GM23338 (cell line): ENCODE results near the gene TDRD7. TPM values are rescaled to one million over a fixed set of nuclear protein-coding genes. Genes with fewer than 3 reads are reported as not detected.

Experiments used
- ATAC-seq: fragments of 200-7000 bp; cut with Tn5 transposase; 3 replicates; pipeline ENCODE4 v1.9.1; 2020
- DNase-seq: peaks from one replicate; pipeline ENCODE4 v3.0.0-alpha.2; 2015; ENCODE audit warnings: low spot score
- H2AFZ ChIP-seq: fragments of 200-600 bp; sonication (generic); 2 replicates; pipeline ENCODE4 v1.8.0; 2016; ENCODE audit warnings: antibody characterized with exemption, mild to moderate bottlenecking, moderate library complexity
- H3F3A ChIP-seq: fragments of 200-600 bp; sonication (generic); replicated peaks from 2 replicates; pipeline ENCODE4 v1.8.0; 2017; ENCODE audit warnings: antibody characterized with exemption, mixed run types, low read depth
- H3K27ac ChIP-seq: fragments of 200-600 bp; sonication (generic); 2 replicates; pipeline ENCODE4 v1.6.1; 2016; ENCODE audit warnings: low read depth
- H3K27me3 ChIP-seq: fragments of 200-600 bp; sonication (generic); 2 replicates; pipeline ENCODE4 v1.8.0; 2016; ENCODE audit warnings: mild to moderate bottlenecking, mixed run types, moderate library complexity; ENCODE audit not compliant: insufficient read depth
- H3K36me3 ChIP-seq: fragments of 200-600 bp; sonication (generic); 2 replicates; pipeline ENCODE4 v1.8.0; 2016; ENCODE audit warnings: mild to moderate bottlenecking; ENCODE audit not compliant: insufficient read depth
- H3K4me1 ChIP-seq: fragments of 200-600 bp; sonication (generic); 2 replicates; pipeline ENCODE4 v1.8.0; 2016; ENCODE audit warnings: mild to moderate bottlenecking, moderate library complexity; ENCODE audit not compliant: insufficient read depth
- H3K4me2 ChIP-seq: fragments of 200-600 bp; sonication (generic); 2 replicates; pipeline ENCODE4 v1.7.1; 2017; ENCODE audit warnings: mixed run types
- H3K4me3 ChIP-seq: fragments of 200-600 bp; sonication (generic); 2 replicates; pipeline ENCODE4 v1.6.1; 2016; ENCODE audit warnings: mixed run types
- H3K79me2 ChIP-seq: fragments of 200-600 bp; sonication (generic); replicated peaks from 2 replicates; pipeline ENCODE4 v1.8.0; 2017; ENCODE audit warnings: mild to moderate bottlenecking; ENCODE audit not compliant: insufficient read depth
- H3K9me2 ChIP-seq: fragments of 200-600 bp; sonication (generic); 2 replicates; pipeline ENCODE4 v1.8.0; 2017; ENCODE audit not compliant: insufficient read depth
- H4K20me1 ChIP-seq: fragments of 200-600 bp; sonication (generic); replicated peaks from 2 replicates; pipeline ENCODE4 v1.8.0; 2017; ENCODE audit warnings: mild to moderate bottlenecking; ENCODE audit not compliant: insufficient read depth
- H3K27ac Mint-ChIP-seq: 2 replicates; pipeline ENCODE4 v1.8.0; 2020; ENCODE audit warnings: inconsistent platforms, mild to moderate bottlenecking, moderate library complexity, mixed read lengths
- H3K27me3 Mint-ChIP-seq: 3 replicates; pipeline ENCODE4 v1.8.0; 2022; ENCODE audit warnings: low read depth, mild to moderate bottlenecking, moderate library complexity, mixed read lengths, inconsistent platforms; ENCODE audit not compliant: insufficient read depth, poor library complexity
- H3K36me3 Mint-ChIP-seq: 3 replicates; pipeline ENCODE4 v1.8.0; 2021; ENCODE audit warnings: low read depth, mild to moderate bottlenecking, inconsistent platforms, moderate library complexity, mixed read lengths
- H3K4me1 Mint-ChIP-seq: 3 replicates; pipeline ENCODE4 v1.8.0; 2020; ENCODE audit warnings: mild to moderate bottlenecking, inconsistent platforms, mixed read lengths
- H3K4me3 Mint-ChIP-seq: 3 replicates; pipeline ENCODE4 v1.8.0; 2021; ENCODE audit warnings: moderate library complexity, mild to moderate bottlenecking, inconsistent platforms, mixed read lengths
- H3K9me3 Mint-ChIP-seq: 3 replicates; pipeline ENCODE4 v1.8.0; 2020; ENCODE audit warnings: moderate library complexity, mild to moderate bottlenecking, inconsistent platforms, mixed read lengths
- CREB1 ChIP-seq: fragments of 250-450 bp; sonication (Bioruptor Pico); IDR thresholded peaks from 2 replicates; pipeline ENCODE4 v1.5.0; 2020; ENCODE audit warnings: low read depth, mild to moderate bottlenecking, moderate library complexity
- CTCF ChIP-seq, 2 experiments: fragments of 200-600 bp in 1 of 2; sonication (generic) in 1 of 2; conservative IDR thresholded peaks; 2 replicates each; pipeline versions ENCODE4 v1.5.1 to v1.6.1; 2016 to 2017; ENCODE audit warnings: antibody characterized with exemption in 2 of 2, low read depth in 2 of 2, mild to moderate bottlenecking in 2 of 2, moderate library complexity in 1 of 2
- EZH2phosphoT487 ChIP-seq: fragments of 200-600 bp; sonication (generic); IDR thresholded peaks from one replicate; pipeline ENCODE4 v1.8.1; 2018; ENCODE audit warnings: antibody characterized with exemption; ENCODE audit not compliant: unreplicated experiment
- JUNB ChIP-seq: IDR thresholded peaks from one replicate; pipeline ENCODE4 v1.6.1; 2016; ENCODE audit warnings: antibody characterized with exemption; ENCODE audit not compliant: unreplicated experiment
- NANOG ChIP-seq: IDR thresholded peaks from 2 replicates; pipeline ENCODE4 v1.6.1; 2016; ENCODE audit warnings: antibody characterized with exemption, borderline replicate concordance
- ZNF114 ChIP-seq: fragments of 250-450 bp; sonication (Bioruptor Pico); IDR thresholded peaks from 2 replicates; pipeline ENCODE4 v1.5.0; 2020; ENCODE audit warnings: mild to moderate bottlenecking, moderate library complexity
- ZNF331 ChIP-seq: fragments of 250-450 bp; sonication (Bioruptor Pico); IDR thresholded peaks from 2 replicates; pipeline ENCODE4 v1.5.0; 2020; ENCODE audit warnings: low read depth, mild to moderate bottlenecking, moderate library complexity
- polyA plus RNA-seq: library from polyadenylated mRNA; unstranded; fragments of >200 nt; fragmentation: Nextera tagmentation; extraction: Ambion mirVana; gene quantifications from 2 replicates; pipeline ENCODE4 v1.2.1, GENCODE V29; 2016
- total RNA-seq: library from RNA; depleted of rRNA; stranded (reverse); fragments of >200 nt; shearing (Covaris generic); gene quantifications from 2 replicates; pipeline ENCODE4 v1.2.3, GENCODE V29; 2014
- TF ChIP-seq, protein P1 (sequence below): IDR thresholded peaks from one replicate; pipeline ENCODE4 v1.6.1; 2018; ENCODE audit warnings: antibody characterized with exemption; ENCODE audit not compliant: unreplicated experiment
- TF ChIP-seq, protein P2 (sequence below): IDR thresholded peaks from 2 replicates; pipeline ENCODE4 v1.6.1; 2016; ENCODE audit warnings: antibody characterized with exemption

The TDRD7 gene
- total and polyA plus RNA-seq, 2 experiments from 2014 or later: 1.7 to 3.1 TPM

GRCh38 chr9:97374811-97375210 lies 37.1 kb upstream of the TDRD7 start (continued):
- TF ChIP-seq, protein P1, sequence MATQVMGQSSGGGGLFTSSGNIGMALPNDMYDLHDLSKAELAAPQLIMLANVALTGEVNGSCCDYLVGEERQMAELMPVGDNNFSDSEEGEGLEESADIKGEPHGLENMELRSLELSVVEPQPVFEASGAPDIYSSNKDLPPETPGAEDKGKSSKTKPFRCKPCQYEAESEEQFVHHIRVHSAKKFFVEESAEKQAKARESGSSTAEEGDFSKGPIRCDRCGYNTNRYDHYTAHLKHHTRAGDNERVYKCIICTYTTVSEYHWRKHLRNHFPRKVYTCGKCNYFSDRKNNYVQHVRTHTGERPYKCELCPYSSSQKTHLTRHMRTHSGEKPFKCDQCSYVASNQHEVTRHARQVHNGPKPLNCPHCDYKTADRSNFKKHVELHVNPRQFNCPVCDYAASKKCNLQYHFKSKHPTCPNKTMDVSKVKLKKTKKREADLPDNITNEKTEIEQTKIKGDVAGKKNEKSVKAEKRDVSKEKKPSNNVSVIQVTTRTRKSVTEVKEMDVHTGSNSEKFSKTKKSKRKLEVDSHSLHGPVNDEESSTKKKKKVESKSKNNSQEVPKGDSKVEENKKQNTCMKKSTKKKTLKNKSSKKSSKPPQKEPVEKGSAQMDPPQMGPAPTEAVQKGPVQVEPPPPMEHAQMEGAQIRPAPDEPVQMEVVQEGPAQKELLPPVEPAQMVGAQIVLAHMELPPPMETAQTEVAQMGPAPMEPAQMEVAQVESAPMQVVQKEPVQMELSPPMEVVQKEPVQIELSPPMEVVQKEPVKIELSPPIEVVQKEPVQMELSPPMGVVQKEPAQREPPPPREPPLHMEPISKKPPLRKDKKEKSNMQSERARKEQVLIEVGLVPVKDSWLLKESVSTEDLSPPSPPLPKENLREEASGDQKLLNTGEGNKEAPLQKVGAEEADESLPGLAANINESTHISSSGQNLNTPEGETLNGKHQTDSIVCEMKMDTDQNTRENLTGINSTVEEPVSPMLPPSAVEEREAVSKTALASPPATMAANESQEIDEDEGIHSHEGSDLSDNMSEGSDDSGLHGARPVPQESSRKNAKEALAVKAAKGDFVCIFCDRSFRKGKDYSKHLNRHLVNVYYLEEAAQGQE: no peak
- TF ChIP-seq JUNB (no peak), CREB1 (no peak), ZNF114 (no peak), EZH2phosphoT487 (no peak), NANOG (no peak), ZNF331 (CRISPR knock-in tag) (no peak), CTCF (conservative IDR thresholded peaks at IDR 0.05; ENCODE audit: low read depth in 2 of 2) (no peak)
- TF ChIP-seq, protein P2, sequence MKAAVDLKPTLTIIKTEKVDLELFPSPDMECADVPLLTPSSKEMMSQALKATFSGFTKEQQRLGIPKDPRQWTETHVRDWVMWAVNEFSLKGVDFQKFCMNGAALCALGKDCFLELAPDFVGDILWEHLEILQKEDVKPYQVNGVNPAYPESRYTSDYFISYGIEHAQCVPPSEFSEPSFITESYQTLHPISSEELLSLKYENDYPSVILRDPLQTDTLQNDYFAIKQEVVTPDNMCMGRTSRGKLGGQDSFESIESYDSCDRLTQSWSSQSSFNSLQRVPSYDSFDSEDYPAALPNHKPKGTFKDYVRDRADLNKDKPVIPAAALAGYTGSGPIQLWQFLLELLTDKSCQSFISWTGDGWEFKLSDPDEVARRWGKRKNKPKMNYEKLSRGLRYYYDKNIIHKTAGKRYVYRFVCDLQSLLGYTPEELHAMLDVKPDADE: no peak

GRCh38 chr9:97376902-97377301 lies 35.0 kb upstream of the TDRD7 start:
- Histone ChIP-seq H2AFZ (no peak overlapping the region), H3F3A (no peaks in the 10 kb centered on the region), H3K27ac (no peak overlapping the region), H3K79me2 (no peaks in the 10 kb centered on the region), H3K4me1 (no peaks in the 10 kb centered on the region), H3K27me3 (no peaks in the 10 kb centered on the region), H3K9me2 (no peaks in the 10 kb centered on the region), H3K36me3 (no peaks in the 10 kb centered on the region), H4K20me1 (no peaks in the 10 kb centered on the region), H3K4me3 (no peak overlapping the region), H3K4me2 (no peak overlapping the region)
- TF ChIP-seq NANOG (no peak), ZNF114 (no peak), ZNF331 (CRISPR knock-in tag) (no peak)
- no peak for ATAC-seq
- no peaks in the 10 kb centered on the region; the same call in 2 of the 3 replicates for H3K36me3 Mint-ChIP-seq
- no peaks in the 10 kb centered on the region for H3K4me1 Mint-ChIP-seq
- no peaks in the 10 kb centered on the region for H3K9me3 Mint-ChIP-seq
- H3K27me3 Mint-ChIP-seq: peaks cover 4% of the 10 kb centered on the region
- no peak overlapping the region for H3K4me3 Mint-ChIP-seq
- no peak for DNase-seq
- H3K27ac Mint-ChIP-seq: no peak overlapping the region
